Stimulated activated CD4-positive, alpha-beta T cell treated with anti-CD3 and anti-CD28 coated beads, Interleukin-2, amount 100 ng/mL, for 4 hours (primary cell): ENCODE data around the gene CORT.
"Not testable (repeated sequence)": the region's sequence is repeated elsewhere in the genome, so short reads cannot be mapped to it uniquely, and the experiment has no call there.

Source experiments
- DNase-seq: peaks from one replicate; pipeline ENCODE4 v3.0.0-alpha.2; 2020; ENCODE audit warnings: low read depth

CORT gene

GRCh38 chr1:10449751-10450150, at the start of gene CORT:
Gene CORT (plus strand): TSS chr1:10450031. CDS start chr1:10450224, 193 bp downstream.
- DNase-seq: no peak

GRCh38 chr1:10401281-10401680, 48.5 kb upstream of the CORT start:
- DNase-seq: no peak

GRCh38 chr1:10402729-10403274, 47.0 kb upstream of the CORT start:
- no peak for DNase-seq

- DNase-seq: no peak
Observed at GRCh38 chr1:10407201-10407600, 42.6 kb upstream of the CORT start.

GRCh38 chr1:10415211-10415930, 34.5 kb upstream of the CORT start:
- DNase-seq: no peak

- not testable (repeated sequence) for DNase-seq
Observed at GRCh38 chr1:10415967-10416366, 33.9 kb upstream of the CORT start.

GRCh38 chr1:10418741-10419140, 31.1 kb upstream of the CORT start:
- DNase-seq: not testable (repeated sequence)

GRCh38 chr1:10419351-10419750, 30.5 kb upstream of the CORT start:
- DNase-seq: no peak

- no peak for DNase-seq
Observed at GRCh38 chr1:10421637-10422036, 28.2 kb upstream of the CORT start.

- DNase-seq: no peak
Observed at GRCh38 chr1:10424034-10424433, 25.8 kb upstream of the CORT start.

GRCh38 chr1:10424651-10425050, 25.2 kb upstream of the CORT start:
- DNase-seq: no peak

- DNase-seq: not testable (repeated sequence)
Observed at GRCh38 chr1:10425826-10426534, 23.9 kb upstream of the CORT start.

GRCh38 chr1:10426535-10426848, 23.3 kb upstream of the CORT start:
- not testable (repeated sequence) for DNase-seq

- no peak for DNase-seq
Observed at GRCh38 chr1:10428984-10429383, 20.8 kb upstream of the CORT start.

- no peak for DNase-seq
Observed at GRCh38 chr1:10429868-10430215, 20.0 kb upstream of the CORT start.

- DNase-seq: peak; percentile 90
Observed at GRCh38 chr1:10430216-10431069, 19.4 kb upstream of the CORT start, which contains the start of gene CENPS. Gene CENPS (plus strand): TSS chr1:10430433. CDS start chr1:10430518, 85 bp downstream.

- no peak for DNase-seq
Observed at GRCh38 chr1:10431070-10431730, 18.6 kb upstream of the CORT start.

- DNase-seq: no peak
Observed at GRCh38 chr1:10432910-10433700, 16.7 kb upstream of the CORT start.

GRCh38 chr1:10433790-10434189, 16.0 kb upstream of the CORT start:
- no peak for DNase-seq

GRCh38 chr1:10434590-10434989, 15.2 kb upstream of the CORT start:
- DNase-seq: no peak

- DNase-seq: no peak
Observed at GRCh38 chr1:10437052-10437451, 12.8 kb upstream of the CORT start.
